ENCODE results near the gene RYR2. TPM values are rescaled to one million over a fixed set of nuclear protein-coding genes. Genes with fewer than 3 reads are reported as not detected.

RYR2 gene
- total RNA-seq, 2 donors from 2014 or later = 59.0 to 75.9 TPM

DNA sequence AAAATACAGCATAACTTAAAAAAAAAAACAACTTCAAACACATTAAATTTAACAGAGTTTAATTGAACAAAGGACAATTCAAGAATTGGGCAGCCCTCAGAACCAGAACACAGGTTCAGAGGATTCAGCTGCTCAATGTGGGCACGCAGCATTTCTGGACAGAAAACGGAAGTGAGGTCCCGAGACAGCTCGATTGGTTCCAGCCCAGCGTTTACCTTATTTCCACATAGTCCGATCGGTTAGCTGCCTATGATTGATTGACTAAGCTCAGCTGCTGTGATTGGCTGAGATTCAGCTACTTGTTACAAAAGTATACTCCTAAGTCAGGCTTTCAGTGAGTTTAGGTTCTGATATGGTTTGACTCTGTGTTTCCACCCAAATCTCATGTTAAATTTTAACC lies 815.5 kb downstream of the RYR2 start:
- Histone ChIP-seq H3K27ac (no peak overlapping the region), H3K36me3 (no peaks in the 10 kb centered on the region), H3K27me3 (replicated peaks; ENCODE audit: insufficient read depth) (peaks cover 5% of the 10 kb centered on the region), H3K4me1 (ENCODE audit: control insufficient read depth in 1 of 2, low read depth in 2 of 2) (no peaks in the 10 kb centered on the region), H3K4me3 (no peak overlapping the region), H3K9me3 (no peaks in the 10 kb centered on the region)
- ATAC-seq (ENCODE audit: insufficient number of reproducible peaks, low FRiP score, low read depth) (no peak), DNase-seq (ENCODE audit: low spot score) (no peak)
- TF ChIP-seq, protein P1, sequence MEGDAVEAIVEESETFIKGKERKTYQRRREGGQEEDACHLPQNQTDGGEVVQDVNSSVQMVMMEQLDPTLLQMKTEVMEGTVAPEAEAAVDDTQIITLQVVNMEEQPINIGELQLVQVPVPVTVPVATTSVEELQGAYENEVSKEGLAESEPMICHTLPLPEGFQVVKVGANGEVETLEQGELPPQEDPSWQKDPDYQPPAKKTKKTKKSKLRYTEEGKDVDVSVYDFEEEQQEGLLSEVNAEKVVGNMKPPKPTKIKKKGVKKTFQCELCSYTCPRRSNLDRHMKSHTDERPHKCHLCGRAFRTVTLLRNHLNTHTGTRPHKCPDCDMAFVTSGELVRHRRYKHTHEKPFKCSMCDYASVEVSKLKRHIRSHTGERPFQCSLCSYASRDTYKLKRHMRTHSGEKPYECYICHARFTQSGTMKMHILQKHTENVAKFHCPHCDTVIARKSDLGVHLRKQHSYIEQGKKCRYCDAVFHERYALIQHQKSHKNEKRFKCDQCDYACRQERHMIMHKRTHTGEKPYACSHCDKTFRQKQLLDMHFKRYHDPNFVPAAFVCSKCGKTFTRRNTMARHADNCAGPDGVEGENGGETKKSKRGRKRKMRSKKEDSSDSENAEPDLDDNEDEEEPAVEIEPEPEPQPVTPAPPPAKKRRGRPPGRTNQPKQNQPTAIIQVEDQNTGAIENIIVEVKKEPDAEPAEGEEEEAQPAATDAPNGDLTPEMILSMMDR (IDR thresholded peaks at IDR 0.05) = no peak

DNA sequence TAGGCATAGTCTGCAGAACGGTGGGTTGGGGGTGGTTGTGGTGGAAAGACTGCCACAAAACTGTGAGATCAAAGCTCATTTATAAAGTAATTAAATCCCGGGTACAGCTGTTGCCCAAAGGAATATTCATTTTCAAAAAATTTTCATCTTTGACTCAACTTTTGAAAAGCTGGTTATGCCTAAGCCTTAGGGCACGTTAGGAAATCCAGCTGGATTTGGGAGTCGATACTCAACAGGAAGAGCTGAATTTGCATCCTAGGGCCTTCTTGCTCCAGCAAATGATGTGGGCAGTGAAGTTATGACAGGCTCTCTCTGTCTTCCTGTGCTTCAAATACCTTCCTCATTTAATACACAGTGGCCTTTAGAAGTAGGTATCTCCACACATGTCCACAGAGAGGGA lies 817.0 kb downstream of the RYR2 start:
- DNase-seq (ENCODE audit: low spot score) (no peak), ATAC-seq (ENCODE audit: insufficient number of reproducible peaks, low FRiP score, low read depth) (no peak)
- Histone ChIP-seq H3K4me1 (ENCODE audit: control insufficient read depth in 1 of 2, low read depth in 2 of 2) (peaks cover 0 to 2% of the 10 kb centered on the region in 2 donors), H3K4me3 (no peak overlapping the region), H3K36me3 (no peaks in the 10 kb centered on the region), H3K9me3 (no peaks in the 10 kb centered on the region), H3K27me3 (replicated peaks; ENCODE audit: insufficient read depth) (peaks cover 5% of the 10 kb centered on the region), H3K27ac (no peak overlapping the region)
- TF ChIP-seq, protein P1 (IDR thresholded peaks at IDR 0.05) = no peak

DNA sequence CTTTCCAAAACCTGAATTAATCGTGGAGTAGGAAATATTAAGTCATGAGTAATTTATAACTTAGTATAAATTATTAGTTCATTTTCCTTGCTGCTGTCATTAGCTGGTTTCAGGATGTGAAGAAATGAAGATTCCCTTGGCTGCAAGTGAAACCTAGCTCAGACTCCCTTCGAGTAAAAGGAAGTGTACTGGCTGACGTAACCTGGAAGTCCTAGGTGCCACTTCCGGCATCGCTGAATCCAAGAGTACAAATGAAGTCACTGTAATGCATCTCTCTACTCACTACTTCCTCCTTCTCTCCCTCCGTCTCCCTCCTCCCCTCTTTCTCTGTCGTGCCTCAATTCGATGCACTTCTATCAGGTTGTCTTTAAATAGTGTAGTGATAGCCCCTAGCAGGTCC lies 820.0 kb downstream of the RYR2 start:
- H3K9me3 ChIP-seq = no peaks in the 10 kb centered on the region
- H3K27me3 ChIP-seq (replicated peaks; ENCODE audit: insufficient read depth) = peaks cover 5% of the 10 kb centered on the region
- ATAC-seq (ENCODE audit: insufficient number of reproducible peaks, low FRiP score, low read depth) (no peak), DNase-seq (ENCODE audit: low spot score) (no peak)
- no peaks in the 10 kb centered on the region for H3K36me3 ChIP-seq
- H3K4me1 ChIP-seq (ENCODE audit: control insufficient read depth in 1 of 2, low read depth in 2 of 2) = peaks cover 0 to 8% of the 10 kb centered on the region in 2 donors
- H3K4me3 ChIP-seq = no peak overlapping the region
- no peak overlapping the region for H3K27ac ChIP-seq
- TF ChIP-seq, protein P1 (IDR thresholded peaks at IDR 0.05) = no peak

DNA sequence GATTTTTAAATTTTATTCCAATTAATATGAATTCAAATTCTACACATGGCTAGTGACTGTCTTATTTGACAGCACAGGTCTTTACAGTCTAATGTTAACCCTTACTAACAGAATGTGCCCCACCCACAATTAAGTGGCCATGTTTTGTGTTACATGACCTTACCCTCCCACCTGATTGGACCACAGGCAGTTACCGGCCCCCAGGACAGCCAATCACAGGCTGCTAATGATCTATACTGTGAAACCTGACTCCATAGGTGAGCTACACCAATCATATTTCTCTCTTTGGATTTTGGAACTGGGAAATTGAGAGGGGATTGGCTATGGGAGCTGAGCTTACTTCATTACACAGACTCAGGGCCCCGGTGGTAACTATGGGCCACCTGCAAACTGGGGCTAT lies 821.2 kb downstream of the RYR2 start:
- Histone ChIP-seq H3K4me1 (ENCODE audit: control insufficient read depth in 1 of 2, low read depth in 2 of 2) (peaks cover 0 to 8% of the 10 kb centered on the region in 2 donors), H3K36me3 (no peaks in the 10 kb centered on the region), H3K4me3 (no peak overlapping the region), H3K27ac (no peak overlapping the region), H3K27me3 (replicated peaks; ENCODE audit: insufficient read depth) (peaks cover 5% of the 10 kb centered on the region), H3K9me3 (no peaks in the 10 kb centered on the region)
- DNase-seq (ENCODE audit: low spot score) (no peak), ATAC-seq (ENCODE audit: insufficient number of reproducible peaks, low FRiP score, low read depth) (no peak)
- TF ChIP-seq, protein P1 (IDR thresholded peaks at IDR 0.05) = no peak

DNA sequence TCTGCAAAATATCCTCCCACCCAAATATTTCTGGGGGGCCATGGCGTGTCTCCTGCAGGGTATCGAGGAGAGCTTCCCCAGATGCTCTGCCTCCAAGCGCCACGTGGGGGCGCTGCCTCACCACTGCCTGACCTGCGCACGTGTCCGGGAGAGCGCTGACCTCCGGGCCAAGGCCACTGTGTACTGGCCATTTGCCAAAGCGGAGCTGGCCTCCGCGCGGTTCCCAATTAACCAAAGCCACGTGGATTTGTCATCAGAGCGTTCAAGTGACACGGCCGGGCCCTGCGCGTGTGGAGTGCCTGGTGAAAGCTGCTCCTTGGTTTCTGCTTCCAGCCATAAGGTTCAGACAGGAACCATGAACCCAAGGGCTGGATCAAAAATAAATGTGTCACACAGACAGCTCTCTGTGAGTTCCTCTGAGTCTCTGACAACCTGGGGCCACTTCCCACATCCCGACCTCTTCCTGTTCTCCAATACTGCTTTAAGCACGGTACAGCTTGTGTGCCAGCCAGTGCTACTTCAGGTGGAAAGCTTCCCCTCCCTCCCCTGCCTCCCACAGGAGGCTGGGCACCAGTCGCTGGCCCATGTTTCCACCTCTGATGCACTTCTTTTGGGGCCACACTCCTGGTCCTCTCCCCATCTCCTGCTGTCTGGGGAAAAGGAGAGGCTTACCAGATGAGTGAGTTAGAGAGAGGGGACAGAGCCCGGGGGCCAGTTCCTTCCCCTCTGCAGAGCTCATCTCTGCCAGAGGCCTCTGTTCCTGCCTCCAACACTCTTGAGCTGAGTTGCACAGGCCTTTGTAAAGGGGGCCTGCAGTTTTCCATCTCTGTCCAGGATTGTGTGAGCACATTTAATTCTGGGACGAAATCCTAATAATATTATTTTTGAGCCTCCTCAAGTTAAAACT lies 822.6 kb downstream of the RYR2 start:
- H3K4me1 ChIP-seq (ENCODE audit: control insufficient read depth in 1 of 2, low read depth in 2 of 2) = peaks cover 0 to 8% of the 10 kb centered on the region in 2 donors
- H3K4me3 ChIP-seq = peak overlapping the region; percentile 56
- no peaks in the 10 kb centered on the region for H3K27me3 ChIP-seq (replicated peaks; ENCODE audit: insufficient read depth)
- H3K9me3 ChIP-seq = no peaks in the 10 kb centered on the region
- no peak overlapping the region for H3K27ac ChIP-seq
- H3K36me3 ChIP-seq = no peaks in the 10 kb centered on the region
- TF ChIP-seq, protein P1 (IDR thresholded peaks at IDR 0.05) = peak; percentile 67
- DNase-seq (ENCODE audit: low spot score) (peak; percentile 16), ATAC-seq (ENCODE audit: insufficient number of reproducible peaks, low FRiP score, low read depth) (peak; percentile 57)
